ENCODE results near the gene RFX1. TPM values are rescaled to one million over a fixed set of nuclear protein-coding genes. Genes with fewer than 3 reads are reported as not detected.

Gene RFX1
- total and polyA plus RNA-seq, 9 of the 15 experiments (the other 6 are each of a cell fraction or from before 2014, with no cell fraction given) = 0.14 to 19.3 (median 1.2) TPM

GRCh38 chr19:14005349-14006084 is 603 bp downstream of the RFX1 start (continued):
- TF ChIP-seq ZHX1 (conservative IDR thresholded peaks at IDR 0.05; ENCODE audit: low read length) (0 out of 2 replicates have a peak, but pooled peaks have one; percentile 28), ZNF143 (CRISPR knock-in tag; IDR thresholded peaks at IDR 0.05) (no peak), STAT5B (CRISPR knock-in tag; IDR thresholded peaks at IDR 0.05) (no peak), KLF6 (CRISPR knock-in tag; IDR thresholded peaks at IDR 0.05; ENCODE audit: borderline replicate concordance) (no peak), BDP1 (IDR thresholded peaks at IDR 0.05; ENCODE audit: insufficient read depth, insufficient read length) (no peak), ZNF324 (CRISPR knock-in tag; IDR thresholded peaks at IDR 0.05) (no peak), CBX3 (IDR thresholded peaks at IDR 0.05; ENCODE audit: borderline replicate concordance in 1 of 2, low read length in 2 of 2) (peak; percentile 79 to 99), TEAD4 (IDR thresholded peaks at IDR 0.05; ENCODE audit: low read length) (peak; percentile 30; the same call in 1 of the 2 replicates), TEAD4 (CRISPR knock-in tag; IDR thresholded peaks at IDR 0.05; ENCODE audit: borderline replicate concordance) (no peak), CBFA2T2 (conservative IDR thresholded peaks at IDR 0.05) (no peak), ZNF778 (CRISPR knock-in tag; IDR thresholded peaks at IDR 0.05) (no peak), ZNF77 (CRISPR knock-in tag; IDR thresholded peaks at IDR 0.05) (no peak), SETDB1 (IDR thresholded peaks at IDR 0.05; ENCODE audit: low read length) (no peak), ZNF121 (CRISPR knock-in tag; conservative IDR thresholded peaks at IDR 0.05) (peak; percentile 30; the same call in 1 of the 2 replicates), SMAD4 (CRISPR knock-in tag; conservative IDR thresholded peaks at IDR 0.05) (no peak), CC2D1A (IDR thresholded peaks at IDR 0.05) (peak; percentile 92), ZNF280B (CRISPR knock-in tag; IDR thresholded peaks at IDR 0.05) (no peak), NR4A1 (CRISPR knock-in tag; IDR thresholded peaks at IDR 0.05) (no peak), NR4A1 (tag; IDR thresholded peaks at IDR 0.05) (no peak), FOXK1 (CRISPR knock-in tag; IDR thresholded peaks at IDR 0.05; ENCODE audit: borderline replicate concordance) (peak; percentile 76; the same call in 1 of the 2 replicates), CXXC5 (CRISPR knock-in tag; IDR thresholded peaks at IDR 0.05) (peak; percentile 56; the same call in 1 of the 2 replicates), E2F1 (CRISPR knock-in tag; IDR thresholded peaks at IDR 0.05) (no peak; the same call in 1 of the 2 replicates), FOXM1 (IDR thresholded peaks at IDR 0.05; ENCODE audit: low read depth) (0 out of 2 replicates have a peak, but pooled peaks have one; percentile 62), FOXM1 (CRISPR knock-in tag; IDR thresholded peaks at IDR 0.05; ENCODE audit: low read depth) (no peak)
